K562 (cell line): Measurements from ENCODE around the gene SPATA24. TPM values are rescaled to one million over a fixed set of nuclear protein-coding genes. Genes with fewer than 3 reads are reported as not detected.

ENCODE experiments used
- ATAC-seq: fragments of 200-7000 bp; cut with Tn5 transposase; 3 replicates; pipeline ENCODE4 v1.9.1; 2020; ENCODE audit warnings: moderate library complexity
- BruUV-seq: library from RNA; stranded (reverse); fragments of 400-500 nt; replicated peaks from 2 replicates; lab custom pipeline; 2021; lab: Mats Ljungman, UMichigan
- CTCF ChIA-PET: fragments of 300-600 bp; formaldehyde crosslinking; extraction: SDS; loops from one replicate; lab custom pipeline; 2021; ENCODE audit warnings: low intra/inter-chr PET ratio; lab: Yijun Ruan, JAX
- POLR2A ChIA-PET: fragments of 300-600, 350-650 bp; sonication (Branson Sonifier 250); formaldehyde crosslinking; extraction: SDS; loops from one replicate; lab custom pipeline; 2021; ENCODE audit warnings: antibody characterized with exemption, inconsistent platforms; lab: Yijun Ruan, JAX
- DNase-seq, 4 experiments: peaks; one replicate each; pipeline versions ENCODE4 v3.0.0 to v3.0.0-alpha.2; 2011 to 2018; ENCODE audit warnings: low spot score in 3 of 4, mixed read lengths in 3 of 4; ENCODE audit errors: extremely low read depth in 1 of 4
- FAIRE-seq: peaks from 2 replicates; lab custom pipeline; 2011; peaks lifted over from hg19 to GRCh38; lab: Jason Lieb, UNC
- H2AFZ ChIP-seq: 2 replicates; pipeline ENCODE4 v1.6.0; 2011; ENCODE audit warnings: low read depth, low read length, control low read depth, inconsistent platforms
- H3K27ac ChIP-seq: fragments of 200-600 bp; 3 replicates; pipeline ENCODE4 v1.8.0; 2011; ENCODE audit warnings: low read depth, mild to moderate bottlenecking, control low read depth, inconsistent platforms, low read length, moderate library complexity, mixed read lengths; ENCODE audit errors: extremely low read depth
- H3K27me3 ChIP-seq, 2 experiments: fragments of 300-600 bp in 1 of 2; 2 replicates in 1 of 2; 3 replicates in 1 of 2; pipeline versions ENCODE4 v1.6.0 to v1.8.0; 2011; ENCODE audit warnings: inconsistent platforms in 2 of 2, low read length in 2 of 2, mild to moderate bottlenecking in 1 of 2, mixed read lengths in 1 of 2, moderate library complexity in 1 of 2; ENCODE audit not compliant: control insufficient read depth in 2 of 2, insufficient read depth in 2 of 2
- H3K36me3 ChIP-seq: fragments of 300-600 bp; 3 replicates; pipeline ENCODE4 v1.8.0; 2011; ENCODE audit warnings: mild to moderate bottlenecking, low read length, inconsistent platforms; ENCODE audit not compliant: control insufficient read depth, insufficient read depth
- H3K4me1 ChIP-seq, 2 experiments: fragments of 200-600 bp in 1 of 2; replicated peaks in 1 of 2; 2 replicates in 1 of 2; 3 replicates in 1 of 2; pipeline versions ENCODE4 v1.5.1 to v1.8.0; 2011; ENCODE audit warnings: inconsistent platforms in 2 of 2, low read length in 2 of 2, mild to moderate bottlenecking in 1 of 2, mixed read lengths in 1 of 2, moderate library complexity in 1 of 2; ENCODE audit not compliant: control insufficient read depth in 2 of 2, insufficient read depth in 2 of 2
- H3K4me2 ChIP-seq: 2 replicates; pipeline ENCODE4 v1.6.1; 2011; ENCODE audit warnings: low read length, control low read depth, inconsistent platforms, mixed read lengths; ENCODE audit not compliant: insufficient read depth
- H3K4me3 ChIP-seq: fragments of 200-600 bp; sonication (generic), shearing (Covaris generic); 2 replicates; pipeline ENCODE4 v1.5.1; 2016; ENCODE audit warnings: control low read depth, inconsistent platforms
- H3K79me2 ChIP-seq: fragments of 200-600 bp; 3 replicates; pipeline ENCODE4 v1.8.0; 2011; ENCODE audit warnings: low read length, inconsistent platforms; ENCODE audit not compliant: control insufficient read depth, insufficient read depth
- H3K9ac ChIP-seq, 2 experiments: 2 replicates each; pipeline versions ENCODE4 v1.6.0 to v1.6.1; 2011; ENCODE audit warnings: low read depth in 2 of 2, low read length in 2 of 2, control low read depth in 1 of 2, inconsistent platforms in 1 of 2, mild to moderate bottlenecking in 1 of 2, mixed read lengths in 1 of 2; ENCODE audit not compliant: insufficient read depth in 1 of 2
- H3K9me1 ChIP-seq: one replicate; pipeline ENCODE4 v1.6.0; 2011; ENCODE audit warnings: inconsistent platforms, mild to moderate bottlenecking, low read length, moderate library complexity; ENCODE audit not compliant: control insufficient read depth, insufficient read depth
- H3K9me3 ChIP-seq: replicated peaks from 2 replicates; pipeline ENCODE4 v1.5.1; 2011; ENCODE audit warnings: low read depth, low read length, inconsistent platforms; ENCODE audit not compliant: control insufficient read depth, insufficient read depth
- H4K20me1 ChIP-seq: replicated peaks from 2 replicates; pipeline ENCODE4 v1.6.1; 2011; ENCODE audit warnings: low read length, inconsistent platforms, mixed read lengths; ENCODE audit not compliant: control insufficient read depth, insufficient read depth
- ADNP ChIP-seq: fragments of 200-800 bp; sonication (Bioruptor generic); IDR thresholded peaks from 2 replicates; pipeline ENCODE4 v1.6.1; 2016; ENCODE audit warnings: missing genetic modification characterization, missing compliant biosample characterization
- GATAD2B ChIP-seq: fragments of 450-650 bp; IDR thresholded peaks from 2 replicates; pipeline ENCODE4 v1.6.1; 2017; ENCODE audit warnings: mild to moderate bottlenecking, borderline replicate concordance
- HDAC1 ChIP-seq, 2 experiments: fragments of 450-650 bp; IDR thresholded peaks; 2 replicates each; pipeline ENCODE4 v1.6.1; 2016 to 2017; ENCODE audit warnings: inconsistent platforms in 1 of 2, mild to moderate bottlenecking in 1 of 2, moderate library complexity in 1 of 2
- JUNB ChIP-seq: fragments of 450-650 bp; formaldehyde crosslinking; conservative IDR thresholded peaks from 2 replicates; pipeline ENCODE4 v1.4.0; 2020; ENCODE audit warnings: mild to moderate bottlenecking
- NCOR1 ChIP-seq: fragments of 450-650 bp; IDR thresholded peaks from 2 replicates; pipeline ENCODE4 v1.6.1; 2016; ENCODE audit warnings: mild to moderate bottlenecking, moderate library complexity
- OTX1 ChIP-seq: fragments of 450-650 bp; formaldehyde crosslinking; IDR thresholded peaks from 2 replicates; pipeline ENCODE4 v1.4.0; 2022; ENCODE audit warnings: mild to moderate bottlenecking
- RBM22 ChIP-seq: fragments of 200-400 bp; formaldehyde crosslinking; IDR thresholded peaks from 2 replicates; pipeline ENCODE4 v1.6.1; 2018; ENCODE audit warnings: low read length, low read depth; ENCODE audit not compliant: poor library complexity, severe bottlenecking
- RFX7 ChIP-seq: fragments of 250-450 bp; sonication (Bioruptor Pico); IDR thresholded peaks from 2 replicates; pipeline ENCODE4 v1.5.1; 2021; ENCODE audit warnings: mild to moderate bottlenecking
- RHOXF2B ChIP-seq: fragments of 250-450 bp; sonication (Bioruptor Pico); conservative IDR thresholded peaks from 2 replicates; pipeline ENCODE4 v1.5.1; 2021
- SMARCC2 ChIP-seq: fragments of 450-650 bp; IDR thresholded peaks from 2 replicates; pipeline ENCODE4 v1.6.1; 2017; ENCODE audit warnings: antibody characterized with exemption, moderate library complexity, mild to moderate bottlenecking, low read depth
- TFAP4 ChIP-seq: sonication (generic); formaldehyde crosslinking; IDR thresholded peaks from 2 replicates; pipeline ENCODE4 v1.8.0; 2022; ENCODE audit warnings: missing genetic modification reagents, mild to moderate bottlenecking, moderate library complexity, borderline replicate concordance
- ZBTB49 ChIP-seq: sonication (generic); formaldehyde crosslinking; IDR thresholded peaks from 2 replicates; pipeline ENCODE4 v1.8.0; 2022; ENCODE audit warnings: missing genetic modification reagents, mild to moderate bottlenecking, borderline replicate concordance
- ZBTB9 ChIP-seq: fragments of 450-650 bp; formaldehyde crosslinking; IDR thresholded peaks from 2 replicates; pipeline ENCODE4 v1.4.0; 2020; ENCODE audit warnings: mild to moderate bottlenecking, moderate library complexity
- ZHX1 ChIP-seq: fragments of 150-350 bp; conservative IDR thresholded peaks from 2 replicates; pipeline ENCODE4 v1.6.1; 2014; ENCODE audit warnings: low read length
- WGBS: fragments of 100-300 bp; shearing (Covaris generic); methylation state at CpG from one replicate; pipeline ENCODE4 v1.1.6; 2016; ENCODE audit warnings: low coverage, mixed read lengths; ENCODE audit not compliant: insufficient coverage; ENCODE audit errors: missing lambda C conversion rate; 5-methylcytosine and 5-hydroxymethylcytosine counted together
- in situ Hi-C: fragments of 300-500 bp; cut with MboI; formaldehyde crosslinking; loops from 4 replicates; pipeline ENCODE4 v1.15.0; 2018; ENCODE audit warnings: inconsistent platforms, mixed read lengths
- intact Hi-C: fragments of 100-400 bp; cut with micrococcal nuclease; formaldehyde crosslinking; loops from 2 replicates; pipeline ENCODE4 v1.14.2; 2022
- polyA plus RNA-seq, 8 experiments: library from polyadenylated mRNA; depleted of rRNA in 4 of 8; stranded (reverse) in 5 of 8; unstranded in 3 of 8; fragments of >200 nt; fragmentation: Nextera tagmentation in 2 of 8; fragmentation: Illumina TruSeq in 1 of 8; extraction: Ambion mirVana in 2 of 8; extraction: Trizol in 1 of 8; gene quantifications; 2 replicates each; pipeline versions ENCODE4 v1.2.1 to v1.2.3, GENCODE V29; 2011 to 2014; ENCODE audit warnings: inconsistent platforms in 1 of 8, missing spikeins in 1 of 8
- total RNA-seq, 7 experiments: library from RNA; depleted of rRNA in 6 of 7; stranded (reverse); fragments of >200 nt in 6 of 7; fragmentation: Illumina TruSeq in 2 of 7; extraction: Trizol in 2 of 7; gene quantifications; 2 replicates each; pipeline versions ENCODE4 v1.2.1 to v1.2.3, GENCODE V29; 2011 to 2021; ENCODE audit warnings: low replicate concordance in 1 of 7

Gene SPATA24
- total and polyA plus RNA-seq, 9 of the 15 experiments (the other 6 are each of a cell fraction or from before 2014, with no cell fraction given): 4.1 to 12.6 (median 8.0) TPM

- ChIA-PET POLR2A (no interaction called here), CTCF (no interaction called here)
- no peaks in the 10 kb centered on the region; the same call in 1 of the 2 replicates for H3K9me3 ChIP-seq
- in situ Hi-C loops: no loop called here
- DNase-seq (no peak), ATAC-seq (no peak), FAIRE-seq (no peak)
- no peak overlapping the region for H2AFZ ChIP-seq
- no peaks in the 10 kb centered on the region for H4K20me1 ChIP-seq
- no peaks in the 10 kb centered on the region for H3K27me3 ChIP-seq
- H3K36me3 ChIP-seq: 0 out of 3 replicates have a peak, but pooled peaks cover 2% of the 10 kb centered on the region
- no peak overlapping the region for H3K27ac ChIP-seq
- H3K4me3 ChIP-seq: no peak overlapping the region
- no peaks in the 10 kb centered on the region for H3K9me1 ChIP-seq
- H3K4me1 ChIP-seq: peaks cover 9 to 11% of the 10 kb centered on the region in 2 experiments
- no peak overlapping the region for H3K9ac ChIP-seq
- no peak overlapping the region for H3K4me2 ChIP-seq
- WGBS: 59% methylated on average over 5 of the region's 6 CpGs
- H3K79me2 ChIP-seq: no peaks in the 10 kb centered on the region
- intact Hi-C loops: no loop called here
- BruUV-seq: no TSS peak
- no peak for TF ChIP-seq ZHX1
- TF ChIP-seq ZBTB49 (CRISPR knock-in tag): no peak
- no peak for TF ChIP-seq RFX7 (CRISPR knock-in tag)
- TF ChIP-seq ADNP (tag): no peak
- no peak for TF ChIP-seq NCOR1
- no peak for TF ChIP-seq SMARCC2
- TF ChIP-seq JUNB (CRISPR knock-in tag): no peak
- TF ChIP-seq RHOXF2B (CRISPR knock-in tag): no peak
- no peak for TF ChIP-seq ZBTB9
- no peak for TF ChIP-seq HDAC1 (IDR thresholded peaks at IDR 0.05)
- no peak for TF ChIP-seq OTX1
- no peak for TF ChIP-seq GATAD2B
- no peak for TF ChIP-seq TFAP4 (CRISPR knock-in tag)
- TF ChIP-seq RBM22: no peak
Observed at GRCh38 chr5:139397921-139398320, 6.0 kb downstream of the SPATA24 start.
